ENCODE measurements around the gene AUTS2.

AUTS2 gene

DNA sequence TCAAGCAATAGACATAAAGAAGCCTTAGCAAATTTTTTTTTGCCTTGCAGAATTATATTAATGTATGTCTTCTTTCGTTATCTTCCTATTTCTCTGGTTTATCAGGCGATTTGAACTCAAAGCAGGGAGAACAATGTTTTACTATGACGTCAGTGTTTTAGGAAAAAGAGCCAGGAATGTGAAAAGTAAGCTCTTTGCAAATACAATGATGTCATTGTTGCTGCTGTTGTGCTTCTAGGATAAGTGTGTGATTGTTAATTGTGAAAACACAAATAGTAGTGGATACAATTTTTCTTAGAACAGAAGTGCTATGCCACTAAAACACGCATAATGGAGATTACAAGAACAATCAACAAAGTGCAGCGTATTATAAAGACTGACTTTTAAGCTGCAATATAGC, 9.5 kb upstream of the AUTS2 start:
- H3K4me1 ChIP-seq (ENCODE audit: insufficient read depth, low read length) = no peaks in the 10 kb centered on the region
- 84% methylated on average over 5 of the region's 5 CpGs for WGBS
- no peak overlapping the region for H3K4me3 ChIP-seq (ENCODE audit: low read length)
- no peaks in the 10 kb centered on the region for H3K36me3 ChIP-seq (ENCODE audit: insufficient read depth, low read length)
- H3K27ac ChIP-seq (ENCODE audit: low read depth, low read length) = no peak overlapping the region
- peaks cover 11% of the 10 kb centered on the region for H3K27me3 ChIP-seq (ENCODE audit: insufficient read depth, low read length)
- peaks cover 6% of the 10 kb centered on the region; the same call in 1 of the 2 replicates for H3K9me3 ChIP-seq (ENCODE audit: insufficient read depth, low read depth, low read length)
- no peak overlapping the region for H3K9ac ChIP-seq (ENCODE audit: low read depth, low read length)

DNA sequence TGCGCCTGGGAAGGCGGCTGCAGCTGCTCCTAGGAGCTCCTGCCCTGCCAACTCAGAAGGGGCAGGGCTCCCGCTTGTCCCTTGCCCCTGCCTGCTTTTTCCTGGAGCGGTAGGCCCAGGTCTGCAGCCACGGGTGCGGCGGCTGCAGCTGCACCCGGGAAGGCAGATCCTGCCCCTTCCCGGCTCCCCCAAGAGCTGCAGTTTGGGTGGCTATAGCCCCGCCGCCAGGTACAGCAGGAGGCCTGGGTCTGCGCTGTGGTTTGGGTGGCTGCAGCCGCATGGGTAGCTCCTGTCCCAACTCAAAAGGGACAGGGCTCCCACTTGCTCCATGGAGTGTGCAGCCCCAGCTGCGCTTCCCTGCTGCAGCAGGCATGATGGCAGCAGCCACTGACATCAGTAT, 6.5 kb upstream of the AUTS2 start:
- peaks cover 6% of the 10 kb centered on the region; the same call in 1 of the 2 replicates for H3K9me3 ChIP-seq (ENCODE audit: insufficient read depth, low read depth, low read length)
- no peaks in the 10 kb centered on the region for H3K4me1 ChIP-seq (ENCODE audit: insufficient read depth, low read length)
- H3K27me3 ChIP-seq (ENCODE audit: insufficient read depth, low read length) = peaks cover 41% of the 10 kb centered on the region
- no peak overlapping the region for H3K9ac ChIP-seq (ENCODE audit: low read depth, low read length)
- H3K4me3 ChIP-seq (ENCODE audit: low read length) = no peak overlapping the region
- H3K27ac ChIP-seq (ENCODE audit: low read depth, low read length) = no peak overlapping the region
- WGBS = 85% methylated on average over 14 of the region's 14 CpGs
- H3K36me3 ChIP-seq (ENCODE audit: insufficient read depth, low read length) = no peaks in the 10 kb centered on the region

DNA sequence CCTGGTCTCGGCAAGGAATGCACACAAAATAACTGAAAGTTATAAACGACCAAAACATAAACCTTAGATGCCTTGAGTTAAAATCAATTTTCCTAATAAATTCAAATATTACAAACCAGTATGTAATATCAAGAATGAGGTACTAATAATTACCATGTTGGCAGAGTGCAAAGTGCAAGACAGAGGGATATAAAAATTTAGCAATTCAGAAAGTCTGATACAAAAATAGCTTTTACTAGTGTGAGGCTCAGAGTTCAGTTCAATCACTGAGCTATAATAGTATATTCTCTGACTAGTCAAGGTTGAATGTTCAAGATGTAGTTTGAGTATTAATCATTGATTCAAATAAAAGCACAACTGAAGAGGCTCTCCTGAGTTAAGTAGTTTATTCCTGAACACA, 4.8 kb upstream of the AUTS2 start:
- no peak overlapping the region for H3K27ac ChIP-seq (ENCODE audit: low read depth, low read length)
- H3K36me3 ChIP-seq (ENCODE audit: insufficient read depth, low read length) = no peaks in the 10 kb centered on the region
- H3K27me3 ChIP-seq (ENCODE audit: insufficient read depth, low read length) = peaks cover 51% of the 10 kb centered on the region
- H3K9me3 ChIP-seq (ENCODE audit: insufficient read depth, low read depth, low read length) = peaks cover 6% of the 10 kb centered on the region; the same call in 1 of the 2 replicates
- WGBS = 82% methylated on average over 2 of the region's 2 CpGs
- no peak overlapping the region for H3K9ac ChIP-seq (ENCODE audit: low read depth, low read length)
- no peaks in the 10 kb centered on the region for H3K4me1 ChIP-seq (ENCODE audit: insufficient read depth, low read length)
- no peak overlapping the region for H3K4me3 ChIP-seq (ENCODE audit: low read length)

DNA sequence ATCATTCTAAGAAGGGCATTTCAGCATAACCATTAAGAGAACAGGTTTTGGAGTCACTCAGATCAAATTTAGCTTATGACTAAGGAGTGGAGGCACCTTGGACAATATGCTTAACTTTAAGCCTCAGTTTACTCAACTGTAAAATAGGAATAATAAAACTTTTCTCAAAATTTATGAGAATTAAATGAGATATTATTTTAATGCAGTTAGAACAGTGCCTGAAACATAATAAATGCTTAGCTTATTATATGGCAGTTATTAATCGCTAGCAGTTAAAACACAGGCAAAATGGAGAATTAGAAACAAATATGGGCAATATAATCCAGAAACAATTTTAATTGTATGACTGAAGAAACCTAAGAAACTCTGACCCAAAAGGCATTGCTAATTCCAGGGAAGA, 2.9 kb upstream of the AUTS2 start:
- WGBS = no CpG with 5 or more reads among the region's 1 CpG
- Histone ChIP-seq H3K9me3 (ENCODE audit: insufficient read depth, low read depth, low read length) (peaks cover 6% of the 10 kb centered on the region; the same call in 1 of the 2 replicates), H3K36me3 (ENCODE audit: insufficient read depth, low read length) (no peaks in the 10 kb centered on the region), H3K4me3 (ENCODE audit: low read length) (no peak overlapping the region), H3K27ac (ENCODE audit: low read depth, low read length) (no peak overlapping the region), H3K27me3 (ENCODE audit: insufficient read depth, low read length) (peaks cover 59% of the 10 kb centered on the region), H3K9ac (ENCODE audit: low read depth, low read length) (no peak overlapping the region), H3K4me1 (ENCODE audit: insufficient read depth, low read length) (0 out of 2 replicates have a peak, but pooled peaks cover under 1% of the 10 kb centered on the region)

- Histone ChIP-seq H3K9me3 (ENCODE audit: insufficient read depth, low read depth, low read length) (peaks cover 4% of the 10 kb centered on the region; the same call in 1 of the 2 replicates), H3K36me3 (ENCODE audit: insufficient read depth, low read length) (no peaks in the 10 kb centered on the region), H3K4me3 (ENCODE audit: low read length) (no peak overlapping the region), H3K4me1 (ENCODE audit: insufficient read depth, low read length) (peaks cover 6% of the 10 kb centered on the region), H3K27me3 (ENCODE audit: insufficient read depth, low read length) (peaks cover 65% of the 10 kb centered on the region), H3K27ac (ENCODE audit: low read depth, low read length) (no peak overlapping the region), H3K9ac (ENCODE audit: low read depth, low read length) (no peak overlapping the region)
- 80% methylated on average over 7 of the region's 7 CpGs for WGBS
Measured at GRCh38 chr7:69596056-69596455, 2.2 kb upstream of the AUTS2 start.

- Histone ChIP-seq H3K27ac (ENCODE audit: low read depth, low read length) (no peak overlapping the region), H3K9me3 (ENCODE audit: insufficient read depth, low read depth, low read length) (no peaks in the 10 kb centered on the region), H3K36me3 (ENCODE audit: insufficient read depth, low read length) (no peaks in the 10 kb centered on the region), H3K4me1 (ENCODE audit: insufficient read depth, low read length) (peaks cover 9% of the 10 kb centered on the region), H3K4me3 (ENCODE audit: low read length) (peak overlapping the region; percentile 63), H3K9ac (ENCODE audit: low read depth, low read length) (no peak overlapping the region), H3K27me3 (ENCODE audit: insufficient read depth, low read length) (peaks cover 73% of the 10 kb centered on the region)
- 26% methylated on average over 13 of the region's 16 CpGs for WGBS
Measured at GRCh38 chr7:69596723-69597277, 1.5 kb upstream of the AUTS2 start.

GRCh38 chr7:69597278-69598076, 798 bp upstream of the AUTS2 start:
- Histone ChIP-seq H3K9me3 (ENCODE audit: insufficient read depth, low read depth, low read length) (no peaks in the 10 kb centered on the region), H3K9ac (ENCODE audit: low read depth, low read length) (peak overlapping the region; percentile 49), H3K4me1 (ENCODE audit: insufficient read depth, low read length) (peaks cover 9% of the 10 kb centered on the region), H3K36me3 (ENCODE audit: insufficient read depth, low read length) (no peaks in the 10 kb centered on the region), H3K27me3 (ENCODE audit: insufficient read depth, low read length) (peaks cover 79% of the 10 kb centered on the region), H3K4me3 (ENCODE audit: low read length) (peak overlapping the region; percentile 63), H3K27ac (ENCODE audit: low read depth, low read length) (no peak overlapping the region)
- WGBS = under 1% methylated on average over 62 of the region's 78 CpGs

- under 1% methylated on average over 68 of the region's 70 CpGs for WGBS
- H3K27me3 ChIP-seq (ENCODE audit: insufficient read depth, low read length) = peaks cover 81% of the 10 kb centered on the region
- H3K36me3 ChIP-seq (ENCODE audit: insufficient read depth, low read length) = no peaks in the 10 kb centered on the region
- peaks cover 9% of the 10 kb centered on the region for H3K4me1 ChIP-seq (ENCODE audit: insufficient read depth, low read length)
- H3K4me3 ChIP-seq (ENCODE audit: low read length) = peak overlapping the region; percentile 85
- H3K9me3 ChIP-seq (ENCODE audit: insufficient read depth, low read depth, low read length) = no peaks in the 10 kb centered on the region
- peak overlapping the region; percentile 36; the same call in 1 of the 2 replicates for H3K27ac ChIP-seq (ENCODE audit: low read depth, low read length)
- H3K9ac ChIP-seq (ENCODE audit: low read depth, low read length) = peak overlapping the region; percentile 41
Measured at GRCh38 chr7:69598487-69599285, 411 bp downstream of the AUTS2 start.

GRCh38 chr7:69599286-69599954, 1.1 kb downstream of the AUTS2 start:
- H3K9me3 ChIP-seq (ENCODE audit: insufficient read depth, low read depth, low read length) = no peaks in the 10 kb centered on the region
- peaks cover 82% of the 10 kb centered on the region for H3K27me3 ChIP-seq (ENCODE audit: insufficient read depth, low read length)
- no peak overlapping the region for H3K27ac ChIP-seq (ENCODE audit: low read depth, low read length)
- no peaks in the 10 kb centered on the region for H3K36me3 ChIP-seq (ENCODE audit: insufficient read depth, low read length)
- peak overlapping the region; percentile 65 for H3K9ac ChIP-seq (ENCODE audit: low read depth, low read length)
- H3K4me3 ChIP-seq (ENCODE audit: low read length) = peak overlapping the region; percentile 85
- peaks cover 9% of the 10 kb centered on the region for H3K4me1 ChIP-seq (ENCODE audit: insufficient read depth, low read length)
- under 1% methylated on average over 61 of the region's 61 CpGs for WGBS

DNA sequence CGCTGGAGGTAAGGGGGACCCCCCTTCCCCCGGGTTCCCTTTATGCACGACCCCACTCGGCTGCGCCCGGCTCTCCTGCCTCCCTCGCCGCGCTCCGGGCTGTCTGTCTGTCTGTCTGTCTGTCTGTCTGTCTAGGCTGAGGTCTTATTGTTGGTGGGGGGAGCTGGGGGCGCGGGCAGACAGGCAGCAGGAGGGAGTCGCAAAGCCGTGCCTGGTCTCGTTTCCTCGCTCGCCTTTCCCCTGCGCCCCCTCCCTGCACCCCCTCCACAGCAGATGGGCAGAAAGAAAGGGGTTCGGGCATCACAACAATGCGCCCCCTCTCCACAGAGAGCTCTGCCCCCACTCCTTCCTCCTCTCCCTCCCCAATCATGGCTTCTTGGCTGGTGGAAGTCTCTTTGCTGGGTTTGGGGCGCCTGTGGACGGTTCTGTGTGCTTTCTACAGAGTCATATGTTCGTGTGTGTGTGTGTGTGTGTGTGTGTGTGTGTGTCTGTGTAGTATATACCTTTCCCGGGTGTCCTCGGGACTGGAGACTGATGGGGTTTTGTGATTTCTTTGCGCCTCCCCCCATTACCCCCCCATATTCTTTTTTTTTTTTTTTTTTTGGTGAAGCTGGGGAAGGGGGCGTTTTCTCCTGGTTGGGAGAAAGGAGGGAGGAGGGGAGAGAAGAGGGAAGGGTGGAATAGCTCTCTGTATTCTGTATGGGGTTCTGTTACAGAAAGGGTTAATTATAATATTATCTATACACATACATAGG, 1.9 kb downstream of the AUTS2 start:
- H3K27me3 ChIP-seq (ENCODE audit: insufficient read depth, low read length) = peaks cover 82% of the 10 kb centered on the region
- H3K9ac ChIP-seq (ENCODE audit: low read depth, low read length) = peak overlapping the region; percentile 65; the same call in 1 of the 2 replicates
- H3K4me1 ChIP-seq (ENCODE audit: insufficient read depth, low read length) = peaks cover 9% of the 10 kb centered on the region
- no peak overlapping the region for H3K27ac ChIP-seq (ENCODE audit: low read depth, low read length)
- 1% methylated on average over 20 of the region's 27 CpGs for WGBS
- peak overlapping the region; percentile 85 for H3K4me3 ChIP-seq (ENCODE audit: low read length)
- H3K9me3 ChIP-seq (ENCODE audit: insufficient read depth, low read depth, low read length) = no peaks in the 10 kb centered on the region
- no peaks in the 10 kb centered on the region for H3K36me3 ChIP-seq (ENCODE audit: insufficient read depth, low read length)
